ENCODE measurements around the gene MORN5.

GRCh38 chr9:122140368-122141193, 19.1 kb upstream of the MORN5 start:
- no peak for TF ChIP-seq GATA2 (IDR thresholded peaks at IDR 0.05; ENCODE audit: low read depth, low read length)
- no peak for TF ChIP-seq GATA3 (IDR thresholded peaks at IDR 0.05; ENCODE audit: low read depth, low read length)

Measured in SH-SY5Y (cell line).